HEK293 (cell line): Measurements from ENCODE around the gene PLPPR2.

Experiments used
- EGR2 ChIP-seq: fragments of 450-650 bp; formaldehyde crosslinking; IDR thresholded peaks from 2 replicates; pipeline ENCODE4 v1.5.1; 2016; ENCODE audit warnings: low read depth, missing biosample characterization, missing genetic modification characterization
- GLIS1 ChIP-seq: fragments of 450-650 bp; formaldehyde crosslinking; IDR thresholded peaks from 2 replicates; pipeline ENCODE4 v1.5.1; 2016; ENCODE audit warnings: missing biosample characterization, missing genetic modification characterization
- HOXD13 ChIP-seq: sonication (generic); formaldehyde crosslinking; IDR thresholded peaks from 2 replicates; pipeline ENCODE4 v1.8.0; 2022; ENCODE audit warnings: missing genetic modification reagents, borderline replicate concordance
- MZF1 ChIP-seq: fragments of 450-650 bp; formaldehyde crosslinking; IDR thresholded peaks from 2 replicates; pipeline ENCODE4 v1.5.1; 2017; ENCODE audit warnings: missing biosample characterization, missing genetic modification characterization, borderline replicate concordance
- OSR2 ChIP-seq: fragments of 450-650 bp; formaldehyde crosslinking; IDR thresholded peaks from 2 replicates; pipeline ENCODE4 v1.5.1; 2016; ENCODE audit warnings: missing biosample characterization, missing genetic modification characterization
- RBAK ChIP-seq: fragments of 450-650 bp; formaldehyde crosslinking; IDR thresholded peaks from 2 replicates; pipeline ENCODE4 v1.5.1; 2016; ENCODE audit warnings: missing biosample characterization, missing genetic modification characterization
- REPIN1 ChIP-seq: fragments of 450-650 bp; formaldehyde crosslinking; IDR thresholded peaks from 2 replicates; pipeline ENCODE4 v1.5.1; 2017; ENCODE audit warnings: missing biosample characterization, missing genetic modification characterization, low read depth
- SCRT1 ChIP-seq: fragments of 450-650 bp; formaldehyde crosslinking; IDR thresholded peaks from 2 replicates; pipeline ENCODE4 v1.5.1; 2016; ENCODE audit warnings: missing biosample characterization, missing genetic modification characterization, borderline replicate concordance
- TCF7L2 ChIP-seq: IDR thresholded peaks from 2 replicates; pipeline ENCODE4 v1.6.1; 2011; ENCODE audit warnings: low read depth, mild to moderate bottlenecking, inconsistent platforms, low read length, moderate library complexity, borderline replicate concordance
- WT1 ChIP-seq: fragments of 450-650 bp; formaldehyde crosslinking; IDR thresholded peaks from 2 replicates; pipeline ENCODE4 v1.5.1; 2016; ENCODE audit warnings: missing biosample characterization, missing genetic modification characterization
- ZBTB11 ChIP-seq: fragments of 450-650 bp; formaldehyde crosslinking; conservative IDR thresholded peaks from 2 replicates; pipeline ENCODE4 v1.5.1; 2016; ENCODE audit warnings: low read depth, missing biosample characterization, missing genetic modification characterization
- ZBTB21 ChIP-seq: fragments of 450-650 bp; formaldehyde crosslinking; IDR thresholded peaks from 2 replicates; pipeline ENCODE4 v1.5.1; 2017; ENCODE audit warnings: missing biosample characterization, missing genetic modification characterization
- ZEB2 ChIP-seq: fragments of 450-650 bp; formaldehyde crosslinking; IDR thresholded peaks from 2 replicates; pipeline ENCODE4 v1.5.1; 2016; ENCODE audit warnings: missing biosample characterization, missing genetic modification characterization
- ZFP41 ChIP-seq: fragments of 450-650 bp; formaldehyde crosslinking; IDR thresholded peaks from 2 replicates; pipeline ENCODE4 v1.5.1; 2016; ENCODE audit warnings: missing biosample characterization, missing genetic modification characterization, borderline replicate concordance
- ZNF211 ChIP-seq: fragments of 450-650 bp; formaldehyde crosslinking; IDR thresholded peaks from 2 replicates; pipeline ENCODE4 v1.5.1; 2016; ENCODE audit warnings: low read depth, missing biosample characterization, missing genetic modification characterization
- ZNF26 ChIP-seq: fragments of 450-650 bp; formaldehyde crosslinking; IDR thresholded peaks from 2 replicates; pipeline ENCODE4 v1.5.1; 2016; ENCODE audit warnings: missing biosample characterization, missing genetic modification characterization
- ZNF280C ChIP-seq: fragments of 450-650 bp; formaldehyde crosslinking; IDR thresholded peaks from 2 replicates; pipeline ENCODE4 v1.5.1; 2016; ENCODE audit warnings: missing biosample characterization, missing genetic modification characterization
- ZNF302 ChIP-seq: fragments of 450-650 bp; formaldehyde crosslinking; IDR thresholded peaks from 2 replicates; pipeline ENCODE4 v1.5.1; 2016; ENCODE audit warnings: missing biosample characterization, missing genetic modification characterization, low read depth
- ZNF354C ChIP-seq: fragments of 450-650 bp; formaldehyde crosslinking; IDR thresholded peaks from 2 replicates; pipeline ENCODE4 v1.5.1; 2016; ENCODE audit warnings: missing biosample characterization, missing genetic modification characterization, low read depth, borderline replicate concordance
- ZNF416 ChIP-seq: fragments of 450-650 bp; formaldehyde crosslinking; IDR thresholded peaks from 2 replicates; pipeline ENCODE4 v1.5.1; 2016; ENCODE audit warnings: missing biosample characterization, missing genetic modification characterization
- ZNF433 ChIP-seq: fragments of 450-650 bp; formaldehyde crosslinking; IDR thresholded peaks from 2 replicates; pipeline ENCODE4 v1.5.1; 2016; ENCODE audit warnings: missing biosample characterization, missing genetic modification characterization, low read depth
- ZNF449 ChIP-seq: fragments of 450-650 bp; formaldehyde crosslinking; IDR thresholded peaks from 2 replicates; pipeline ENCODE4 v1.5.1; 2017; ENCODE audit warnings: missing biosample characterization, mild to moderate bottlenecking, missing genetic modification characterization, moderate library complexity
- ZNF549 ChIP-seq: fragments of 450-650 bp; IDR thresholded peaks from 2 replicates; pipeline ENCODE4 v1.5.1; 2018; ENCODE audit warnings: missing biosample characterization, missing genetic modification characterization, mild to moderate bottlenecking, inconsistent platforms, moderate library complexity
- ZNF596 ChIP-seq: fragments of 450-650 bp; IDR thresholded peaks from 2 replicates; pipeline ENCODE4 v1.5.0; 2018; ENCODE audit warnings: missing biosample characterization, mild to moderate bottlenecking, missing genetic modification characterization, moderate library complexity
- ZNF621 ChIP-seq: fragments of 450-650 bp; formaldehyde crosslinking; IDR thresholded peaks from 2 replicates; pipeline ENCODE4 v1.5.1; 2017; ENCODE audit warnings: missing biosample characterization, missing genetic modification characterization
- ZNF629 ChIP-seq: fragments of 450-650 bp; formaldehyde crosslinking; IDR thresholded peaks from 2 replicates; pipeline ENCODE4 v1.5.1; 2017; ENCODE audit warnings: missing biosample characterization, missing genetic modification characterization
- ZNF664 ChIP-seq: fragments of 450-650 bp; formaldehyde crosslinking; IDR thresholded peaks from 2 replicates; pipeline ENCODE4 v1.5.1; 2016; ENCODE audit warnings: missing biosample characterization, missing genetic modification characterization
- ZNF677 ChIP-seq: fragments of 450-650 bp; IDR thresholded peaks from 2 replicates; pipeline ENCODE4 v1.5.0; 2018; ENCODE audit warnings: missing biosample characterization, mild to moderate bottlenecking, missing genetic modification characterization, moderate library complexity
- ZNF707 ChIP-seq: fragments of 450-650 bp; formaldehyde crosslinking; IDR thresholded peaks from 2 replicates; pipeline ENCODE4 v1.5.1; 2016; ENCODE audit warnings: missing biosample characterization, missing genetic modification characterization
- ZNF837 ChIP-seq: fragments of 450-650 bp; formaldehyde crosslinking; IDR thresholded peaks from 2 replicates; pipeline ENCODE4 v1.5.1; 2016; ENCODE audit warnings: missing biosample characterization, missing genetic modification characterization
- ZSCAN16 ChIP-seq: fragments of 450-650 bp; formaldehyde crosslinking; IDR thresholded peaks from 2 replicates; pipeline ENCODE4 v1.5.1; 2016; ENCODE audit warnings: missing biosample characterization, missing genetic modification characterization
- ZSCAN23 ChIP-seq: fragments of 450-650 bp; formaldehyde crosslinking; IDR thresholded peaks from 2 replicates; pipeline ENCODE4 v1.5.1; 2016; ENCODE audit warnings: missing biosample characterization, missing genetic modification characterization

PLPPR2 gene

GRCh38 chr19:11355160-11356073, at the start of gene PLPPR2 (continued):
- TF ChIP-seq ZSCAN23 (tag by site-specific recombination) (no peak), WT1 (no peak), ZNF677 (tag by site-specific recombination) (no peak), GLIS1 (peak; percentile 62), TCF7L2 (no peak), OSR2 (no peak), ZNF707 (tag by site-specific recombination) (0 out of 2 replicates have a peak, but pooled peaks have one; percentile 16), ZNF664 (tag by site-specific recombination) (no peak), ZNF416 (tag by site-specific recombination) (no peak), ZSCAN16 (tag by site-specific recombination) (no peak), EGR2 (peak; percentile 56), ZBTB11 (tag by site-specific recombination) (no peak), ZNF449 (tag by site-specific recombination) (0 out of 2 replicates have a peak, but pooled peaks have one; percentile 31), ZEB2 (tag by site-specific recombination) (no peak), HOXD13 (no peak), ZNF837 (peak; percentile 58; the same call in 1 of the 2 replicates), ZNF211 (no peak), ZNF621 (tag by site-specific recombination) (no peak), ZBTB21 (tag by site-specific recombination) (no peak), ZNF549 (tag by site-specific recombination) (no peak), ZNF302 (tag by site-specific recombination) (no peak), ZNF433 (tag by site-specific recombination) (no peak), ZFP41 (no peak), REPIN1 (tag by site-specific recombination) (peak; percentile 68; the same call in 1 of the 2 replicates), ZNF354C (no peak), MZF1 (tag by site-specific recombination) (no peak), ZNF596 (tag by site-specific recombination) (no peak), ZNF629 (tag by site-specific recombination) (peak; percentile 23; the same call in 1 of the 2 replicates), SCRT1 (no peak), RBAK (tag by site-specific recombination) (no peak), ZNF26 (tag by site-specific recombination) (no peak), ZNF280C (tag by site-specific recombination) (0 out of 2 replicates have a peak, but pooled peaks have one; percentile 69)
